PFSK-1 (cell line): ENCODE measurements around the gene CPT1A.

Source experiments
- FOXP2 ChIP-seq: optimal IDR thresholded peaks from 2 replicates; pipeline ENCODE3; 2011; ENCODE audit warnings: borderline replicate concordance, control low read depth, inconsistent platforms; ENCODE audit not compliant: insufficient read depth; ENCODE audit errors: extremely low read length, extremely low read depth
- POLR2AphosphoS5 ChIP-seq: IDR thresholded peaks from 2 replicates; pipeline ENCODE4 v1.6.1; 2012; ENCODE audit warnings: low read depth, mild to moderate bottlenecking, control low read depth, low read length, moderate library complexity
- REST ChIP-seq, 2 experiments: IDR thresholded peaks; 2 replicates each; pipeline versions ENCODE4 v1.6.1 to v1.8.0; 2011 to 2012; ENCODE audit warnings: low read depth in 2 of 2, low read length in 2 of 2, control low read depth in 1 of 2, inconsistent platforms in 1 of 2, mild to moderate bottlenecking in 1 of 2, moderate library complexity in 1 of 2; ENCODE audit not compliant: insufficient read depth in 1 of 2
- SIN3A ChIP-seq: IDR thresholded peaks from 2 replicates; pipeline ENCODE4 v1.6.1; 2012; ENCODE audit warnings: mild to moderate bottlenecking, low read length, moderate library complexity, borderline replicate concordance; ENCODE audit not compliant: insufficient read depth
- TAF1 ChIP-seq: IDR thresholded peaks from 2 replicates; pipeline ENCODE4 v1.6.1; 2012; ENCODE audit warnings: low read length, control low read depth, borderline replicate concordance; ENCODE audit not compliant: insufficient read depth

- no peak for TF ChIP-seq POLR2AphosphoS5
- no peak for TF ChIP-seq REST (IDR thresholded peaks at IDR 0.05; ENCODE audit: insufficient read depth in 1 of 2, low read depth in 2 of 2, low read length in 2 of 2)
- TF ChIP-seq TAF1 = no peak
- no peak for TF ChIP-seq SIN3A
- TF ChIP-seq FOXP2 = no peak
These were observed 6.7 kb upstream of the CPT1A start for GRCh38 chr11:68848429-68848828.
